ENCODE data around the gene PRKCE.

Gene PRKCE

GRCh38 chr2:45729753-45730512, 78.5 kb downstream of the PRKCE start:
- peak in 1 of 2 experiments; percentile 33 for DNase-seq

GRCh38 chr2:45731141-45731540, 79.7 kb downstream of the PRKCE start:
- no peak for DNase-seq

DNA sequence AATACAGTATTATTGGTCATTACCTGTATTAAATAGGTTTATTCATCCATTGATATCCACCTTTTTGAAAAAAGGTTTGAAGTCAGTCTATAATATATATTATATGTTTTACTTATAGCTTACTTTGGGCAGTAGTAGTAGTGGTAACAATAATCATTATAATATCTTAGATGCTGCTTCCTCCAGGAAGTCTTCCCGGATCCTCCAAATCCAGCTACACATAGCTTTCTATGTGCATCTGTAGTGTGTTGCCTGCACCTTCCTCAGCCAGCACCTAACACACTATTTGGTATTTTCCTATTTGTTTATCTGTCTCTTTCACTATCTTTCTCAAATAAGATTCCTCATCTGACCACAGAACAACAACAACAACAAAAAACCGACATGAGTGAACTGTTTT, 81.0 kb downstream of the PRKCE start:
- no peak for DNase-seq

DNA sequence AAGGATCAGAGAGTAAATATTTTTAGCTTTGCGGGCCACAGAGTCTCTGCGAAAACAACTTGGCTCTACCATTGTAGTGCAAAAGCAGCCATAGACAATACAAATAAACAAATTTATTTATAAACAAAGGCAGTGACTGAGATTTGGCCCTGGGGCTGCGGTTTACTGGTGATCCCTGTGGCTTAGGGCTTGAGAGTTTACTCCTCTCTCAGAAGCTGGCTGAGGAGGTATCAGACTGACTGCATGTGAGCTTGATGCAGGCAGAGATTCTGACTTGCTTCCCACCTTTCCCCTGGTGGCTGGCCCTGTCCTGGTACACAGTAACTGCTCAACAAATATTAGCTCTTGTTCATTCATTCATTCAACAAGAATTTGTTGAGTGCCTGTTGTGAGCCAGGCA, 81.5 kb downstream of the PRKCE start:
- DNase-seq: no peak

DNA sequence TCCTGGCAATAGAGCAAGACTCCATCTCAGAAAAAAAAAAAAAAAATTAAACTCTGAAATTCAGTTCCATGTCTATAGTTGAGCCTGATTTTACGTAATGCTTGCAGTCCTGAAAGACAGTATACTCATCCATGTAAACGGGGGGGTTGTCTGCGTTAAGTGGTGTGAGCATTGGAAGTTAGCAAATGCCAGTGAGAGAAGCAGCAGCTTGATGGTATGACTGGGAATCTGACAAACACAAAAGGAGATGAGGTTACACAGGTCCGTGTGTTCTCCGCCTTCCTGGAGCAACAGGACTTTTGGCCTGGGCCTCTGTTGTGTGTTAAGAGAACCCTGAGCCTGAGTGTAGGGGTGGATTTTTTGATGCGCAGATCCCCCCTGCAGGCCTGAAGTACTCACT, 82.9 kb downstream of the PRKCE start:
- no peak for DNase-seq

- no peak for DNase-seq
Measured at GRCh38 chr2:45734952-45735351, 83.5 kb downstream of the PRKCE start.

- DNase-seq: no peak
Measured at GRCh38 chr2:45736757-45737704, 85.6 kb downstream of the PRKCE start.

DNA sequence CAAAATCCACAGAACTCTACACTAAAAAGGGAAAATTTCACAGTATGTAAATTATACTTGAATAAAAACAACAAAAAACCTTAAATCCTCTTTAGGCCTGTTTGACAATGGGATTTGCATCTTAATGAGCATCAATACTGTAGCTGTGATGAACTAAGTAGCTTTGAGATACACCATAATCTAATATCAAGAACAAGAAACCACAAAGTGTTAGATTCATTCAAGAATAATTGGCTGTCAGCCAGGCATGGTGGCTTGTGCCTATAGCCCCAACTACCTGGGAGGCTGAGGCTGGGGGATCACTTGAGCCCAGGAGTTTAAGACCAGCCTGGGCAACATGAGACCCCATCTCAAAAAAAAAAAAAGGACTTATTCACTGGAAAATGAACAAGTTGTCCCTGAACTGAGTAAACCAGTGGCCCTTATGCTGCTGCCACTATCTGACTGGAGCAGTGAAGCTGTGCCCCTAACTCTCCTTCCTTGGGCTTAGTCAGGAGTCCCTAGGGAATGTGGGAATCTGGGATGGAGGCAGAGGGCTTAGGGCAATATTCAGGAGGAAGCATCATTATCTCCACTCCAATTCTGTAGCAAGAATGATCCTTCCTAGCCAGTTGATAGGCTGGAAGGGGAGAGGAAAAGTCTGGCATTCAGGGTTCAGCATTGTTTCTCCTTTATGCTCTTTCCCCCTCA, 88.5 kb downstream of the PRKCE start:
- DNase-seq: no peak

GRCh38 chr2:45741161-45741850, 89.8 kb downstream of the PRKCE start:
- DNase-seq: no peak

GRCh38 chr2:45743531-45744396, 92.3 kb downstream of the PRKCE start:
- no peak for DNase-seq

GRCh38 chr2:45745231-45745630, 93.8 kb downstream of the PRKCE start:
- DNase-seq: no peak

DNA sequence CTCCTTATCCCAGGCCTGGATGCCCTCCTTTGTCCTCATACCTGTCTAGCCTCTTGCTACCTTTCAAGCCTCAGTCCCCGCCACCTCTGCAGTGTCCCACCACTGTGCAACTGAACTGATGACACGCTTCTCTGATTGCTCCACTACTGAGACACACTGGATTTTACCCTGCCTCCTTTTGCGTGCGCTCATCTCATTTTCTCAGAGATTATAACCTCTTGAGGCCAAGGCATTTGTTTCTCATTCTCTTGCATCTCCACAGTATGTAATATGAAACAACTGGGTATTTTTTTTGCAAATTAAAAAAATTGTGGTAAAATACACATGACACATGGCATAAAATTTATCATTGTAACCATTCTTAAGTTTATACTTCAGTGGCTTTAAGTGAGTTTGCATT, 95.4 kb downstream of the PRKCE start:
- DNase-seq: no peak

DNA sequence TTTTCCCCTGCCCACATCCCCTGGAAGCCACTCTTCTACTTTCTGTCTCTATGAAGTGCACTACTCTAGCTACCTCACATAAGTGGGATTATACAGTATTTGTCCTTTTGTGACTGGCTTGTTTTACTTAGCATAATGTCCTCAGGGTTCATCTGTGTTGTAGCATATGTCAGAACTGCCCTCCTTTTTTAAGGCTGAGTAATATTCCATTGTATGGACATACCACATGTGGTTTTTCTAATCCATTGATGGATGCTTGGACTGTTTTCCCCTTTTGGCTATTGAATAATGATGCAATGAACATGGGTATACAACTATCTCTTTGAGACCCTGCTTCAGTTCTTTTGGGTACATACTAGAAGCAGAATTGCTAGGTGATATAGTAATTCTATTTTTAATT, 95.9 kb downstream of the PRKCE start:
- DNase-seq: no peak

GRCh38 chr2:45748239-45748638, 96.8 kb downstream of the PRKCE start:
- no peak for DNase-seq

DNA sequence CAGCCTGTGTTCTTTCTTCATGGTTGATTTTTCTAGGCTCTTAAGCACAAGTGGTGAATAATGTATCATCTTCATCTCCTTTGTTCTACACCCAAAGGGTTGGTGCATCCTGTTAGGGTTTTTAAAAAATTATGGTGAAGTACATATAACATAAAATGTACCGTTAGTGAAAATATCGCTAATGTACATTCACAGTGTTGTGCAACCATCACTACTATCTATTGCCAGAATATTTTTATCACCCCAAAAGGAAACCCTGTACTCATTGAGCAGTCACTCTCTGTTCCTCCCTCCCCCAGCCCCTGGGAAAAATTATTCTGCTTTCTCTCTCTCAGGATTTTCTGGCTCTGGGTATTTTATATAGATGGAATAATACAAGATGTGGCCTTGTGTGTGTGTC, 98.5 kb downstream of the PRKCE start:
- no peak for DNase-seq

DNA sequence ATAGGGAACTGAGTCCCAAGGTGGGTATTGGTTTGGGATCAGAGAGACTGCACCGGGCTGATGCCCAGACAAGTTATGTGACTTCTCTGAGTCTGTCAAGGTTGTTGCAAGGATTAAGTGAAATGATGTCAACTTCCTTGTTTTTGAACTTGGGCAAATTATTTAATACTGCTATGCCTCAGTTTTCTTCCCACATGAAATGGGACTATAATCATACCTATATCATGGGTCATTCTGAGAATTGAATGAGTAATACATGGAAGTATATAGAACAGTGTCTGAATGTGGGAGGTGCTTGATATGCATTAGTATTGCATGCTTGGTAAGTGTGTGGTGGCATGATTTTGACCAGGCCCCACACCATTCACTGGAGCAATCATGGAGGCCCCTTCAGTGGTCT, 99.0 kb downstream of the PRKCE start:
- DNase-seq: no peak

DNA sequence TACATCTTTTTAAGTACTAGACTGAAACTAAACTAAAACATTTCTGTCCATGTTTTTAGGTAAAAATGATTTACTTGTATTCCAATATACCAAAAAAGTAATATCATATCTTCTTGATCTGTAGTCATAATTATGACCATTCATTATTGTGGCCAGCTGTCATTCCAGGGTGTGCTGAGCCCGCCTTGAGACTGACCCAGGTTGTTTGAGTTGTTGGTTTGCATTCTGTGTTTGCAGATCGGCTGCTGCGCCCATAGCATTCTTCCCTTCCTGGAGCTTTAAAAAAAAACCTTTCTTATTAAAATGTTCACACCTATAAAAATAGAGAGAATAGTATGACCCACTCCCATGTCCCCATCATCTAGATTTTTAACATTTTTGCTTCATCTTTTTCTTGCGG, 101.9 kb downstream of the PRKCE start:
- DNase-seq: no peak

DNA sequence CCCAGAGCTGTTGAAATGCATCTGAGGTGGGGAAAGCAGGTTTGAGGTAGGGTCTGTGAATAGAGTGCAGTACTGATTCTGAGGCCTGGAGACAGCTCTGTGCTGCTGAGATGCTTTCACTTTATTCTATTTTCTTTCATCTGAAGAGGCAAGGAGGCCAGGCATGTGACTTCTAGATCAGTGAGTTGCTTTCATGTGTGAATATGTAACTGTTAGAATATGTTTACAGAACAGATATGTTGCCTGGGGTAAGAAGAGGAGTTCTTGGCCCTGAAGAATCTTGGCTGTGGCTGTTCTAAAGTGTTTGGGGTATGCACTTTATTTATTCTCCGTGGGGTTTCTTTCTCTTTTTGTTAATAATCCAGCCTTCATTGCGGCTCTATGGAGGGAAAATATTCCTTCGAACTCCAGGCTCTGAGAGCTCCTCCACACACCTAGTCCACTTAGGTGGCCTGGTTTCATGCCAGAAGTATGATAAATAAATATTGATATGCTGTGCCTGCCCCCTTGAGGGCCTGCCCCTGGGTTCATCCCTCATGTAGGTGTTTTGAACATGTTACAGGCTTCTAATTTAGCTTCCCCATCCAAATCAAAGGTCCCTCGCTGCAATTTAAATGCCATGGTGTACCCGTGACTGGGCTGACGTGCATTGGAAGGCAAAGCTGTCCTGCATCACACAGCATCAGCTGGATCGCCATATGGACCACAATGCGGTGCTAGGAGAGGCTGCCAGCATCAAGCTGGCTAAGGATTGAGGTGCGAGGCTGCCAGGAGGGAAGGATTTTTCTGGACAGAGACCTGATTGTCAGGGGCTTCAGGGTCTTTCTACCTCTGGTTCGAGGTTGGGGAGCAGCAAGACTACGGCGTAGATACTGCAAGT, 102.9 kb downstream of the PRKCE start:
- DNase-seq: no peak

DNA sequence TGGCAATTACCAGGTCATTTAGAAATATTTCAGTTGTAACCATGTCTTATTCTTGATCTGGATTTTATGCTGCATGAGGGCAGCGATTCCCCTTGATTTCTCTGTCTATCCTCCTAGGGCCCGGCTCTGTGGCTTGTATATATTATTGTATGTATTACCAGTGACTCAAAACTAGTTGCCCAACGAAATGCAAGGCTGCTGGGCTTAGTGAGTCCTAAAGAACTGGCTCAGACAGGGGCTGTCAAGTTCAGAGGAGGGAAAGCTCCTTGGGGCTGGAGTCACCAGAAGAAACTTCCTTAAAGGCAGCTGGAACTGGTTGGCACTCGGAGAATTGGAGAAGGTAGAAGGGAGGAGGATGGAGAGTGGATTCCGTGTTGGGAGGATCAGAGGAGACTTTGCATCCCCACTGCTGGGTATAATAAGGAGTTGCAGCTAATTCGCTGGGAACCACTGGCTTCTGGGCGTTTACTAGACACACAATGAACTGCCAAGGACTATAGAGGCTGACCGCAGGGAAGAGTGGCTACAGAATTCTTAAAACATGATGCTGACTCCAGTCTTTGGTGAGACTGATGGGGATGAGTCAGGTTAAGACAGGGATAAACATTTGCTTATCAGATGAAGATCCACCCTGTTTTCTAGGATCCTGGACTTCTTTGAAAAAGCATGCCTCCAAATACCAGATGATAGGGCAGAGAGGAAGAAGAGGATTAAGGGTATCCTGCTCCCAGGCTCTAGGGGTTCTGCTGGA, 104.3 kb downstream of the PRKCE start:
- DNase-seq: no peak

GRCh38 chr2:45758018-45758417, 106.5 kb downstream of the PRKCE start:
- DNase-seq: no peak
